HFFc6 (cell line): ENCODE measurements around the gene SPCS1. TPM values are rescaled to one million over a fixed set of nuclear protein-coding genes. Genes with fewer than 3 reads are reported as not detected.

Experiments
- DNase-seq: peaks from one replicate; pipeline ENCODE4 v3.0.0-alpha.2; 2018
- H3K27ac Mint-ChIP-seq: 2 replicates; pipeline ENCODE4 v1.8.0; 2020; ENCODE audit warnings: mild to moderate bottlenecking, mixed read lengths
- H3K27me3 Mint-ChIP-seq: 2 replicates; pipeline ENCODE4 v1.8.0; 2021; ENCODE audit warnings: mild to moderate bottlenecking, moderate library complexity, mixed read lengths; ENCODE audit not compliant: insufficient read depth
- H3K36me3 Mint-ChIP-seq: 2 replicates; pipeline ENCODE4 v1.8.0; 2021; ENCODE audit warnings: low read depth, mixed read lengths
- H3K4me1 Mint-ChIP-seq: 2 replicates; pipeline ENCODE4 v1.8.0; 2020; ENCODE audit warnings: low read depth, mixed read lengths
- H3K4me3 Mint-ChIP-seq: 2 replicates; pipeline ENCODE4 v1.8.0; 2020; ENCODE audit warnings: mild to moderate bottlenecking, moderate library complexity, mixed read lengths
- H3K9me3 Mint-ChIP-seq: 2 replicates; pipeline ENCODE4 v1.8.0; 2020; ENCODE audit warnings: mild to moderate bottlenecking, mixed read lengths
- total RNA-seq, 6 experiments: library from RNA; stranded (reverse); fragmentation: NEBNext Ultra II Directional; extraction: Animal tissue kit (Norgen Biotek cat#: 25700); gene quantifications; 2 replicates in 1 of 6; 3 replicates in 5 of 6; pipeline ENCODE4 v1.2.3, GENCODE V29; 2021
- TF ChIP-seq, protein P1 (sequence below): fragments of 200-600 bp; sonication (generic); IDR thresholded peaks from 2 replicates; pipeline ENCODE4 v1.5.0; 2021; ENCODE audit warnings: antibody characterized with exemption, mild to moderate bottlenecking

The SPCS1 gene
- total RNA-seq, 6 experiments from 2014 or later: 179 to 209 (median 193) TPM

DNA sequence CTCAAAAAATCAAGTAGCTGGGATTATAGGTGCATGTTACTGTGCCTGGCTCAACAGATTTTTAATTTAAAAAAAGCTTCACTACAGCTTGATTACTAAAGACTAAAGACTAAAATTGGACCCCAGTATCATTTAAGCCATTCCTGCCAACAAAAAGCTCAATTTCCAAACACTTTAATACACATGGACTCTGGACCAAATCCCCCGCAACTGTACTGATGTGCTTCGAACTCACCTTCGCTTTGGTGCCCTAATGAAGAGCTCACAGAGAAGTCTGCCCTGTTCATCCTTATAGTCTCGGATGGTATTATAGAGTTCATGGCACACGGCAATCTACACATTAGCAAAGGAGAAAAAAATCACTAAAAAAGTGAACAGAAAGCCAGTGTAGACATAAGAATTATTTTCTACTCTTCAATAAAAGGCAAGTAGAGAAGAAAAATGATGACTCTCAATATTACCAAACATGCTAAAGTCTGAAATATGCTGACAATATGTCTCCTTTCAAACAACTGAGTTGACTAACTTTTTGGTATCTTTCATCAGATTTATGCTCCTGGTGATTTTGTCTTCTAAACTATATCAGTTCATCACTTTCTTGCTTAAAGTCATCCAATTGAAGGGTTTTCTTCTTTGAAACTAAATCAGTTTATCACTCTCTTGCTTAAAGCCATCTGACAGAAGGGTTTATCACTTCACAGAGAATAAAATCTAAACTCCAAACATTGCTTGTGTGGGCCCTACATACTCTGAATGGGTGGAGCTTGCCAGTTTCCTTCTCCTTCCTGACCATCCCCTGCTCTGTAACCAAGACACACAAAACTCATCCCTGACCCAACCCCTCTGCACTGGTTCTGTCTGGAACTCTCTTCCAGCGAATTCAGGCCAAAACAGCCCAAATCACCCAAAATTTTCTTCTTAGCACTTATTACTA, 27.4 kb upstream of the SPCS1 start:
- DNase-seq: no peak

DNA sequence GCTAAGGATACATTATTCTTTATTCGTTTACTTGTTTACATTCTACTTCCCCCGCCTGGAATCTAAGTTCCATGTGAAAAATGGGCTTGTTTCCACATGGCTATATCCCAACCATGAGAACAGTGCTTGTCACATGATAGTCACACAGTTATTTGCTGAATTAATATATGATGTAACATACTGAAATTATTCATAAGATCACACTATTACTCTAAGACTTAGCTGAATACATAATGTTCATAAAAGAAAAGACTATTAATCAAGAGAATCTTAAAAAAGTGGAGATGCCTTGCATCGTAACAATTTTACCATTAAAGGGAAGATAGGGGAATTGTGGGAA, 26.7 kb upstream of the SPCS1 start:
- Mint-ChIP-seq H3K9me3 (no peaks in the 10 kb centered on the region), H3K4me3 (no peak overlapping the region), H3K4me1 (peaks cover 44% of the 10 kb centered on the region), H3K27ac (peak overlapping the region; percentile 50), H3K36me3 (peaks cover 42% of the 10 kb centered on the region), H3K27me3 (no peaks in the 10 kb centered on the region; the same call in none of the 2 replicates)
- TF ChIP-seq, protein P1, sequence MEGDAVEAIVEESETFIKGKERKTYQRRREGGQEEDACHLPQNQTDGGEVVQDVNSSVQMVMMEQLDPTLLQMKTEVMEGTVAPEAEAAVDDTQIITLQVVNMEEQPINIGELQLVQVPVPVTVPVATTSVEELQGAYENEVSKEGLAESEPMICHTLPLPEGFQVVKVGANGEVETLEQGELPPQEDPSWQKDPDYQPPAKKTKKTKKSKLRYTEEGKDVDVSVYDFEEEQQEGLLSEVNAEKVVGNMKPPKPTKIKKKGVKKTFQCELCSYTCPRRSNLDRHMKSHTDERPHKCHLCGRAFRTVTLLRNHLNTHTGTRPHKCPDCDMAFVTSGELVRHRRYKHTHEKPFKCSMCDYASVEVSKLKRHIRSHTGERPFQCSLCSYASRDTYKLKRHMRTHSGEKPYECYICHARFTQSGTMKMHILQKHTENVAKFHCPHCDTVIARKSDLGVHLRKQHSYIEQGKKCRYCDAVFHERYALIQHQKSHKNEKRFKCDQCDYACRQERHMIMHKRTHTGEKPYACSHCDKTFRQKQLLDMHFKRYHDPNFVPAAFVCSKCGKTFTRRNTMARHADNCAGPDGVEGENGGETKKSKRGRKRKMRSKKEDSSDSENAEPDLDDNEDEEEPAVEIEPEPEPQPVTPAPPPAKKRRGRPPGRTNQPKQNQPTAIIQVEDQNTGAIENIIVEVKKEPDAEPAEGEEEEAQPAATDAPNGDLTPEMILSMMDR: no peak
- DNase-seq: no peak

More for the DNA sequence above, 27.4 kb upstream of the SPCS1 start:
- Mint-ChIP-seq H3K27me3 (no peaks in the 10 kb centered on the region; the same call in none of the 2 replicates), H3K9me3 (no peaks in the 10 kb centered on the region), H3K4me3 (no peak overlapping the region), H3K27ac (peak overlapping the region; percentile 50), H3K4me1 (peaks cover 38% of the 10 kb centered on the region), H3K36me3 (peaks cover 42% of the 10 kb centered on the region)
- TF ChIP-seq, protein P1: no peak

DNA sequence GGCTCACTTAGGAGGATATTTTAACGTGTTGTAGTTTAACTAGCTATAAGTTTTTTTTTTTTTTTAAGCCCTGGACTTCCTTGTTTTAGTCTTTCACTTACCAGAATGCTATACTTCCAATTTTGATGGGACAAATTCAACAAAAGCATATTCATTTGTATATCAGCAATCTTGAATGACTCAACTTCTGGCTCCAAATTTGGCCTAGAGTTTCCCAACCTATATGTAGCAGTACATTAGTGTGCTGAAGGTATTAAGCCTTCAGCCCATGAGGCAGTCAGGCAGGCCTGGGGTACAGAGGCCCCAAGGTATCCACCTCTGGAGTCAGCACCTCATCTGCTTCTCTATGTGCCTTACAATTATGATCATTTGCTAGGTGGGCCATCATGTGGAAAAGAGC, 26.1 kb upstream of the SPCS1 start:
- H3K27ac Mint-ChIP-seq: peak overlapping the region; percentile 50
- H3K36me3 Mint-ChIP-seq: peaks cover 46% of the 10 kb centered on the region
- H3K4me1 Mint-ChIP-seq: peaks cover 51% of the 10 kb centered on the region
- H3K27me3 Mint-ChIP-seq: no peaks in the 10 kb centered on the region; the same call in none of the 2 replicates
- no peaks in the 10 kb centered on the region for H3K9me3 Mint-ChIP-seq
- TF ChIP-seq, protein P1: no peak
- no peak for DNase-seq
- no peak overlapping the region for H3K4me3 Mint-ChIP-seq

DNA sequence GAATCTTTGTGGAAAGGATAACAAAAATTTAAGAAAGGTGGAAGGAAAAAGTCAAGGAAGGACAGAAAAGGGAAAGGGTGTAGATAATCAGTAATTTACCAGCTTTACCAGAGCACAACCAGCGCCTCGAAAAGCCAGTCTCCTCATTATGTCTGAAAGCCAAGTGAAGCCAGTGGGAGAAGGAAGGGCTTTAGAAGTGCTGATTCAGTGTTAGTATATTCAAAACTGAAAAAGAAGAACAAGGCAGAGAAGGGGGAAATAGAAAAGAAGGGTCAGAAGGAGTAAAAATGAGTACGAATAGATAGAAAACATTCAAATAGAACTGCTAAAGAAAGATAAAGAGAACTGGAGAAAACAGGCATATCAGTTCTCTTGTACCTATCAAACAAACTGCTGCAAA, 24.3 kb upstream of the SPCS1 start:
- DNase-seq: no peak
- Mint-ChIP-seq H3K36me3 (peaks cover 43% of the 10 kb centered on the region), H3K4me3 (no peak overlapping the region), H3K27ac (peak overlapping the region; percentile 67), H3K4me1 (peaks cover 53% of the 10 kb centered on the region), H3K9me3 (no peaks in the 10 kb centered on the region; the same call in 1 of the 2 replicates), H3K27me3 (peaks cover 3% of the 10 kb centered on the region; the same call in 1 of the 2 replicates)
- TF ChIP-seq, protein P1: no peak

DNA sequence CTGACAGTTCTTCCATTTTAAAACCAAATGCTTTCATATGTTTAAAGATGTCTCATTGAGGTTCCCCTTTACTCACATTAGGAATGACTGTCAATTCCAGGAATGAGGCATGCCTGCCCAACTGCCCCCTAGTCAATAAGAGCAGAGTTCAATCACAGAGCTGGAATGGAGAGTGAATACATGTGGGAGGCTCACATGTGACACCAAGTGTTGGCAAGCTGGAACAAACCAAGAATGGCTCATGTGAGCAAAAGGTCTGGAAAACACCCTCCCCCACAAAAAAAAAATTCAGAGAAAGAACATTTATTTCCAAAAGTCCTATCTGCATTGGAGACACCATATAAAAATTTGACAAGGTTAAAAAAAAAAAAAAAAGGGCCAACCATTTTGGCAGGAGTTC, 23.9 kb upstream of the SPCS1 start:
- no peaks in the 10 kb centered on the region; the same call in 1 of the 2 replicates for H3K9me3 Mint-ChIP-seq
- peaks cover 3% of the 10 kb centered on the region; the same call in 1 of the 2 replicates for H3K27me3 Mint-ChIP-seq
- peaks cover 43% of the 10 kb centered on the region for H3K36me3 Mint-ChIP-seq
- peaks cover 57% of the 10 kb centered on the region for H3K4me1 Mint-ChIP-seq
- H3K27ac Mint-ChIP-seq: peak overlapping the region; percentile 67
- H3K4me3 Mint-ChIP-seq: 0 out of 2 replicates have a peak overlapping the region, but pooled peaks have one; percentile 4
- peak; percentile 59 for DNase-seq
- TF ChIP-seq, protein P1: peak; percentile 54
